ENCODE results near the gene CROCC2. TPM values are rescaled to one million over a fixed set of nuclear protein-coding genes. Genes with fewer than 3 reads are reported as not detected.

The CROCC2 gene
- total RNA-seq, 2 donors from 2014 or later, result not detected

- ATAC-seq (no peak), DNase-seq (peak; percentile 14)
- intact Hi-C loops (cut with DNase I), result no loop called here
Measured at GRCh38 chr2:240900141-240900860, 5.8 kb upstream of the CROCC2 start.

DNA sequence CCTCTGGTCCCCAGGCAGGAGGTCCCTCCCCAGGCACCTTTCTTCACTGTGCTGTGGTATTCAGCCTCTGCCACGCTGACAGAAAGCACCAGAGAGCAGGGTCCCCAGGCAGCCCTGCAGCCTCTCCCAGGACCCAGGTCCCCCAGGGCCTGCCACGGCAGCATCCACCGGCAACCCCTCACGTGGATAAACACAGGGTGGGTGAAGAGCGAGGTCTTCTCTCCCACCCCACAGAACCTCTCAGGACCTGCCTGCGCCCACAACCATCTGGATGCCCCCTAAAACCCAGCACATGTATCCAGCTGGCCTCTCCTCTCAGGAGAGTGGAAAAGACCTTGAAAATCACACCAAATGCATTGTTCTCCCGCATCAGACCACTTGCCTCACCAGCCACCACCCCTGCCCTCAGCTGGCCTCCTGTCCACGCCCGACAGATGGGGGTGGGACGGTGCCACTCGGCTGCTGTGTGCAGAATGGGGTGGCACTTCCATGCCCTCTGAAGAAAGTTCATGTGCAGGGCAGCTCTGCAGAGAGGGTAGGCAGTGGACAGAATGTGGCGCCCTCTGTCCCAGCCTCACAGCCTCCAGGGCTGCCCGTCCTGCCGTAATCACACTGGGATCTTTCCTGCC, 4.0 kb upstream of the CROCC2 start:
- intact Hi-C loops (cut with DNase I), result no loop called here
- DNase-seq, result peak; percentile 12
- no peak for ATAC-seq

DNA sequence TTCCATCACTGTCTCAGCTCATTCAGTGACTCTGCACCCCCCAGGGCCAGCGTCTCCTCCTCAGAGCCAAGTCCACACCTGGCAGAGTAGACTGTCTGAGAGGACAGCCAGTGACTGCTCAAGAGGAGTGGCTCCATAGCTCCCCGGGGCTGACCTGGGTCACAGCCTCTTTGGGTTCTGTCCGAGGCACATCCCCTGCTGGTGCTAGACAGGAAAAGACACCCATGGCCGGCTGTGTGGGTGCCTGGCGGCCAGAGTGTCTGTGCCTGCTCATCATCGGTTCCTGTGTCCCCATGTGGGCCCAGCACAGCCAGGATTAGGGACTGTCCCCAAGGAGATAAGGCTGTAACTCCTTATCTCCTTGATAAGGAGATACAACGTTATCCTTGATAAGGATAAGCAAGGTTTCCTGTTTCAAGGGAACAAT, 3.5 kb upstream of the CROCC2 start:
- ATAC-seq, result no peak
- intact Hi-C loops (cut with DNase I), result no loop called here
- DNase-seq, result peak; percentile 6

- ATAC-seq (no peak), DNase-seq (peak; percentile 9)
- intact Hi-C loops (cut with DNase I), result no loop called here
Measured at GRCh38 chr2:240903191-240904060, 2.7 kb upstream of the CROCC2 start.

DNA sequence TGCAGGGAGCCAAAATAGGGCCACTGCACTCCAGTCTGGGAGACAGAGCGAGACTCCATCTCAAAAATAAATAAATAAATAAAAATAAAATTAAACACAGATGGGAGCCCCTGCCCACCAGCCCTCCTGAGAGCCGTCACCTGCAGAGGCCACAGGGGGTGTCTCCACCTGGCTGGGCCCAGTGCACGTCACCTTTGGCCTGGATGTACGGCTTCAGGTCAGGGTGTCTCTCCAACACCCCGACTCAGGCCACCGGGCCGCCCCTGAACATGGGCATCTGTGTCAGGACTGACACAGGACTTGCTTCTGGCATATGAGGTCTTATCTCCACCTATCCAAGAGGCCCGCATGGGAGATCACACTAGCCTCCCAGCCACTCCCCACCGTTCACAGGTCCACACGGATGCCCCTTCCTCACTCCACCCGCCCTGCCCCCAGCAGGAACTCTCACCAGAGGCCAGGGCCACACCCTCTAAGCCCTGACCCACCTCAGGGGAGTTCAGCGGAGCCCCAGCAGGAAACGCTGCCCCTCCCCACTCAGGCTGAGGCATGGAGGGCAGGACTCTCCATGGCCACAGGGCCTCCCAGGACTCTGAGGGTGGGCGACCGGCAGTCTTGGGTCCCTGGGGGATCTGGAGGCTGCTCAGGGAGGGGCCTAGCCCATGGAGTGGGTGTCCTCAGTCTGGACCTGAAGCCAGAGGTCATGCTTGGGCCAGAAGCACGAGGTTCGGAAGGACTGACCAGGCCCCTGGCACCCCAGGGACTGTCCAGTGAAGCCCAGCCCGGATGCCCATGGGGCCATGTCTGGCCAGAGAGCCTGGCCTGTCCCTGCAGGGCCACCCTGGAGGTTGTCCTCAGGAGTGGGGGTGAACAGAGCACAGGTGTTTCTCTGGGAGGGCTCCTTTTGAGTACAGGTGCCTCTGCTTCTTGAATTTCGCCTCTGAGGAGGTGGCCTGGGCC, 1.6 kb upstream of the CROCC2 start:
- intact Hi-C loops (cut with DNase I), result no loop called here
- ATAC-seq (no peak), DNase-seq (peak; percentile 17)

GRCh38 chr2:240905176-240905781, 857 bp upstream of the CROCC2 start:
- ATAC-seq (no peak), DNase-seq (peak; percentile 13)
- intact Hi-C loops (cut with DNase I), result no loop called here

DNA sequence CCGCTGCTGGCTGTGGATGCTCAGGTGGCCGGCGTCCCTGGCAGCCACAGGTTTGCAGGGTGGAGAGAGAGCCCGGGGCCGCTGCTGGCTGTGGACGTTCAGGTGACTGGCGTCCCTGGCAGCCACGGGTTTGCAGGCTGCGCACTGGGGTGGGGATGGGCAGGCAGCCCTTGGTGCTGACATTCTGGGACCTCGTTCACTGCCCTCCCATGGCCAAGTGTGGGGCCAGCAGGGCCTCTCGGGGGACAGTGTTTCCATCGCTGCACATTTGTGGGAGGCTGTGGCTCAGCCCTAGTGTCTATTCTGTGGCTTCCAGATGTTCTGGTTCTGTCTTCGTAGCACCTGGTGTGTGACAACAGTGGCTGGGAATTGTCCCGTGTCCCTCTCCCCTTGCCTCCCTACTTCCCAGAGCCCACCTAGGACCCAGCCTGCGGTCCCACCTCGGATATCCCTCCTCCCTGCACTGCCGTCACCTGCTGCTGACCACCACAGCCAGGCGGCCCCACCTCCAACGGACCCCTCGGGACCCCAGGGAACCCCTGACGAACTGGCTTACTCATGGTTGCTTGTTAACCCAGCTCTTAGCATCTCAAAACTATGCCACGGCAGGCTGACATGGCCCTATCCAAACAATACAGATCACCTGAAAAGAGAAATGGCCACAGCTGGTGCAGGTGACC, 915 bp downstream of the CROCC2 start:
- no peak for DNase-seq
- ATAC-seq, result no peak
- intact Hi-C loops (cut with DNase I), result no loop called here

DNA sequence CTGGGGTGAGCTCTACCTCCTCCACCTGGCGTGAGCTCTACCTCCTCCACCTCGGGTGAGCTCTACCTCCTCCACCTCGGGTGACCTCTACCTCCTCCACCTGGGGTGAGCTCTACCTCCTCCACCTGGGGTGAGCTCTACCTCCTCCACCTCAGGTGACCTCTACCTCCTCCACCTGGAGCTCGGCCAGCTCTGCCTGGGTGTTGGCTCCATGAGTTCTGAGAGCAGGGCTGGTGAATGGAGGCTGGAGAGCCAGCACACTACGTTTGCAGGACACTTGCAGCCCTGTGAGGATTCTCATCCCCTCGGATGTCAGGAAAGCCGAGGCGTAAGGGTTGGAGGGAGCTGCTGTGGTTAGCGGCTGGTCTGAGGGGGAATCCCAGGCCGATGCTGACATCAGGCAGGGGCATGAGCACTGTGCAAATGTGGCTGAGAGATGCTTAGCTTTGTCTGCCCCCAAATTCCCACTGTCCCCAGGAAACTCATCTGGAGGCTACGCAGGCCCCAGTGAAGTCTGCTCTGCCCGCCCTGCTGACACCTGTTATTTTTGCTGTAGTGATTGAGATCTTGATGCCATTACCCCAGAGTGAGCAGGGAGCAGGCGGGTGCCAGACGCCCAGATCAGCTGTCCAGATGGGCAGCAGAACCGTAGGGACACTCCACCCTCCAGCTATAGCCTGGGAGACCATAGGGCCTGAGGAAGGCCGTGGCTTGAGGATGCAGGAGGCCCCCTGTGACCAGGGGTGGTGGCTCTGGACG, 3.3 kb downstream of the CROCC2 start:
- intact Hi-C loops (cut with DNase I), result no loop called here
- no peak for ATAC-seq
- DNase-seq, result no peak

DNA sequence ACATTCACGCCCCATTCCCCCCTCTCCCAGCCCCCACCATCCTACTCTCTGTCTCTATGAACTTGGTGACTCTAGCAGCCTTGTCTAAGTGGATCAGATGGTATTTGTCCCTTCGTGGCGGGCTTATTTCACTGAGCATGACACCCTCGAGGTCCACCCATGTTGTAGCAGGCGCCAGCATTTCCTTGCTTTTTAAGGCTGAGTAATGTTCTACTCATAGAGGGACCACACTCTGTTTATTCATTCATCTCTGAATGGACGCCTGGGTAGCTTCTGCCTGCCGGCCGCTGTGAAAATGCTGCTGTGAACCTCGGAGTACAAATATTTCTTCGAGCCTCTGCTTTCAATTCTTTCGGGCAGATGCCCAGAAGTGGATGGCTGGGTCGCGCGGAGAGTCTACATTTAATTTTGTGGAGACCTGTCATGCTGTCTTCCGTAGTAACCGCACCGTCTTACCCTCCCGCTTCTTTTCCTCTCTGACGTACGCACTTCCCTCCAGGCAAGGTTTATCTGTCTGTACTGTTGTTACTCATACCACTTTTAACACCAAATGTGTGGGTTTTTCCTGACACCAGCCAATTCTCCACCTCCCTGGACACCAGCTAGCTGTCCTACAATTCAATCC, 5.6 kb downstream of the CROCC2 start:
- DNase-seq (no peak), ATAC-seq (peak in 1 of 2 donors; percentile 8)
- intact Hi-C loops (cut with DNase I), result loop anchor here (5.0 to 10.0 kb wide), 2 partner anchors 81 to 83 kb away; partner anchors contain the start of gene SNED1 (in 1 of the 2)

DNA sequence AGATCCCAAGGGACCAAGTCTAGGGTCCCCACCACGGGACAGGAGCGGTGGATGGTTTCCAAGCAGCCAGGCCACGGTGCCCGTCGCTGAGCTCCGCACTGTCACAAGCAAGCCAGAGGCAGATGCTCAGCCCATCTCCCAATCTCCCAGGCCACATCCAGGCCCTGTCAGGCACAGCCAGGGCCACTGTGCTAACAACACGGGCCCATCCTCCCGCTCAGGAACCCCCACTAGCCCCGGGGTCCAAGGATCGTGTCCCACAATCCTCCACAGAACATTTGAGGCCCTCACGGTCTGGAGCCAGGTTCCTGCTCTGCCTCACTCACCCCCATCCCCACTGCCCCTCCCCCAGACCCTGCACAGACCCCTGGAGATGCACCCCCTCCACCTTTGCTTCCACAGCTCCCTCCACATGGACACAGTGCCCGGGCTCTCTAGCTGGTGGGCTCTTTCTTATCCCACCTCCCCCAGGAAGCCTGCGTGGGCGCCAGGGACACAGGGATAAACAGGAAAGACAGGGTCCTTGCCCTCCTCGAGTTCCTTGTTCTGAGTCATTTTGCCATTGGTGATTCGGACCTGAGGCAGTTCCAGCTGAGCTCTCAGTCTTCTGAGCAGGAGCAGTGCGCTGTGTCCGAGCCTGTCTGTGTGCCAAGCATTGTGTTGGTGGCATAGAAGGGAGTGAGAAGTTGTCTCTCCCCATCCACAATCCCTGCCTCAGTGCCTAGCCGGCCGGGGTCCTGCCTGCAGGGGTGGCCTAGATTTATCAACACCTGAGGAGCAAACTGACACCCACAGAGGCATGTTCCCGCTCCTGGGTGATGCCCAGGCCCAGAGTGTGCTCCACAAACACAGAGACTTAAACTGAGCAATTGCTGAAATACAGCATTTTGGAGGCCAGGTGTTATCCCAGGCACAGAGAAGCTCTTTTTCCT, 7.0 kb downstream of the CROCC2 start:
- intact Hi-C loops (cut with DNase I), result loop anchor here (5.0 to 10.0 kb wide), 2 partner anchors 79 to 82 kb away; partner anchors contain the start of gene SNED1 (in 1 of the 2)
- no peak for ATAC-seq
- no peak for DNase-seq

DNA sequence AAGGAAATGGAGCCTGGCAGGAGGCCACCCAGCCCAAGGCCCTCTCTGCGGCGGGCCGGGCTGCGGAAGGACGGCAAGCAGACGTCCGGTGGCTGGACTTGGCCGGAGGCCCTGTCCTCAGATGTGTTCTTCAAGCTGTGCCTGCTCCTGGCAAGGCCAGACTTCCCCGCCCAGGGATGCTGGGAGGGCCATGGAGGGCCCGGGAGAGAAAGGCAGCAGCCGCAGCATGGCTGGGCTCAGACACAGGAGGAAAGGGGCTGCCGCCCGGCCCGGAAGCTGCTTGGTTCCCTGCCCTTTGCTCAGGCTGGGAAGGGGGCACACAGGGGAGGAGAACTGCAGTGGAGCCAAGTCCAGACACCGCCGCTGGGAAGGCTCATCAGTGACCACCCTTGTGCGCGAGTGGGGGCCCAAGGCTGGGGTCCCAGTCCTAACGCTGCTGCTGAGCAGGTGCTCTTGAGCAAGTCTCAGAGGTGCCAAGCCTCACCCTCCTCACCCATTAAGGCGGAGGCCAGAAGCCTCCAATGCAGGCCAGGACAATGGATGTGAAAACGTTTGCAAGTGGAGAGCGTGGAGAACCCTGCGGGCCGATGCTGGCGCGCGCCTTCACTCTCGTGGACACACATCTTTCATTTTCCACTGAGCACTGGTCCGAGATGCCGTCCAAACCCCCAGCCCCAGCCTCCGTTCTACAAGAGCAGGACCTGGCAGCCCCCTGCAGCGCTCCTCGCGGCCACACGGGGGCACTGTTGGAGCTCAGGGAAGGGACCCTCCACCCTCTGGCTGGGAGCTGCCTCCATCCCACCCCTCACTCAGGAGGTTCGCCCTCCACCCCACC, 7.9 kb downstream of the CROCC2 start:
- ATAC-seq (peak; percentile 68 to 74), DNase-seq (peak; percentile 91)
- intact Hi-C loops (cut with DNase I), result loop anchor here (5.0 to 10.0 kb wide), 2 partner anchors 78 to 81 kb away; partner anchors contain the start of gene SNED1 (in 1 of the 2)

GRCh38 chr2:240914645-240915525, 8.7 kb downstream of the CROCC2 start:
- ATAC-seq, result no peak
- intact Hi-C loops (cut with DNase I), result loop anchor here (5.0 to 10.0 kb wide), 2 partner anchors 77 to 80 kb away; partner anchors contain the start of gene SNED1 (in 1 of the 2)
- peak; percentile 20 for DNase-seq
